HG02973 (cell line): ENCODE results near the gene NRP2.

ENCODE experiments used
- ATAC-seq: cut with Tn5 transposase; IDR thresholded peaks from one replicate; pipeline ENCODE4 v1.9.1; 2021; ENCODE audit warnings: moderate library complexity; ENCODE audit not compliant: unreplicated experiment

NRP2 gene

DNA sequence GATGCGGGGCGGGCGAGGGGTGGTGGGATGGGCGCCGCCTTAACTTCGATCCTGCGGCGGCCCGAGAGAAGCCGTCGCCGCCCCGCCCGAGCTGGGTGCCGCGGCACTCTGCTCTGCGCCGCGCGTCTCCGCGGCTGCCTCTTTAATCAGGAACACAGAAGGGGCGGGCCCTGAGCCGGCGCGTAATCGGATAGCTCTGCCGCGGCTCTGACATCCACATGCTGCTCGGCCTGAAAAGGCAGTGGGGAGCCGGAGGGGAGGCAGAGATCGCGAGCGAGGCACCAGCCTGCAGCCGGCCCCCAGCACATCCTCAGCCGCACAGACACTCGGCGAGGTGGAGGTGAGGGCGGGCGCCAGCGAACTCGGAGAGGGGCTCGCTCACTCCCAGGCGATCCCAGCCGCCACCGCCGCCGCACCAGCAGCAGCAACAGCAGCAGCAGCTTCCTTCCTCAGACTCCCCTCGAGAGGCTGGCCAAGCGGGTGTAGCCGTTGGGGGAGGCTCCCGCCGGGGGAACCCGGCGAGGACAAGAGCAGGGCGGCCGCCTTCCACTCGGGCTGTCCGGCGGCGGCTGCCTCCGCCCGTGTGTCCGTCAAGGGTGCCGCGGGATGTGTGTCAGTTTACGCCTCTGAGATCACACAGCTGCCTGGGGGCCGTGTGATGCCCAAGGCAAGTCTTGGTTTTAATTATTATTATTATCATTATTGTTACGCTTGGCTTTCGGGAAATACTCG is at the start of gene NRP2:
Gene NRP2 (plus strand): TSS at position 263 of the 732 bp plus-strand sequence. CDS start 790 bp downstream, outside the sequence.
- ATAC-seq = peak; percentile 68

- ATAC-seq = no peak
Observed at GRCh38 chr2:205633994-205634393, 48.3 kb upstream of the NRP2 start.

- ATAC-seq = no peak
Observed at GRCh38 chr2:205636549-205637319, 45.6 kb upstream of the NRP2 start.

GRCh38 chr2:205637320-205637602 is 45.0 kb upstream of the NRP2 start:
- ATAC-seq = no peak

DNA sequence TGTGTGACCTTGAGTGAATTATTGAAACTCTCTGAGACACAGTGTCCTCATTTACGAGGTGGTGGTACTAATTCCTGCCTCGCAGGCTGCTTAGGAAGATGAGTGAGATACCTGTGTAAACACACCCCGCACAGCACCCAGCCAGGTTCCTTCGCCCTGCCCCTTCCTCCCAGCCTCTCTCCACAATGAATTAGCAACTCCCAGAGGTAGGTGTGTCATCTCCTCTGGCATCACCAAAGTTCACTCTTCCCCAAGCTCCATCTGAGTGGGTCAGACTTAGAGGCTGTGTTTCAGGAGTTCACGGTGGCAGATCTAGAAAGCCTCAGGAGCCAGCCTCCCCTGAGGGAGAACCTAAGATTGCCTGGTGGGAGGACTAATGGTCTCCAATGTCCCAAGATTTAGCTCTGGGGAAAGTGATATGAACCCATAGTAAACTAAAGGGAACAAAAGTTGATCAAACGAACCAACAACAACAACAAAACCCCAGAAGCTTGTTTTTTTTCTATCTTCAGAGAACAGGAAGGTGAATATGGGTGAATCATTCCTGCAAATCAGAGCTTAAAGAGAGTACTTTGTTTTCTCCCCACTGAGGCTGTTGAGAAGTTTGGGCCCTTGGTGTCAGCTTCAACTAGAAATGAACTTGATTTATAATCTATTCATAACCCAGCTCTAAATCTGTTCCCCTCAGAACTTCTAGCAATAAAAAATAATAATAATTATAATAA is 44.4 kb upstream of the NRP2 start:
- ATAC-seq = no peak

DNA sequence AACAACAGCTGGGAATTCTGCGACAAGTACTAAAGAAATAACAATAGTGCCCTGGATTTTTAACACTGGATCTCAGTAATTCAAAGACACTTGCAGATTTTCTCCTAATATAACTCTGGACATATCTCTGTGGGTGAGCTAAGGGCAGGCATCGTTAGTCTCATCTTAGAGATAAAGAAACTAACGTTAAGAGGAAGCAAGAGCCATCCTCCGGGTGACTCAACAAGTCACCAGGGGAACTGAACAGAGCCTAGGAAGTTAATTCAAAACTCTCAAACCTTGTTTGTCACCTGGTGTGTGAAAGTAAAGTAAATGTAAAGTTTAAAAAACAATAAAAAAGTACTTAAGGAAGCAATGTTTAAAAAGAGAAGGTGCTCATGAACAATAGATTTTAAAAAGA is 41.6 kb upstream of the NRP2 start:
- ATAC-seq = peak; percentile 67

- ATAC-seq = no peak
Observed at GRCh38 chr2:205642599-205643356, 39.5 kb upstream of the NRP2 start.

- no peak for ATAC-seq
Observed at GRCh38 chr2:205643391-205643885, 38.9 kb upstream of the NRP2 start.

GRCh38 chr2:205644018-205644417 is 38.3 kb upstream of the NRP2 start:
- no peak for ATAC-seq

GRCh38 chr2:205646680-205647079 is 35.6 kb upstream of the NRP2 start:
- peak; percentile 99 for ATAC-seq

- ATAC-seq = no peak
Observed at GRCh38 chr2:205650450-205650849, 31.9 kb upstream of the NRP2 start.

DNA sequence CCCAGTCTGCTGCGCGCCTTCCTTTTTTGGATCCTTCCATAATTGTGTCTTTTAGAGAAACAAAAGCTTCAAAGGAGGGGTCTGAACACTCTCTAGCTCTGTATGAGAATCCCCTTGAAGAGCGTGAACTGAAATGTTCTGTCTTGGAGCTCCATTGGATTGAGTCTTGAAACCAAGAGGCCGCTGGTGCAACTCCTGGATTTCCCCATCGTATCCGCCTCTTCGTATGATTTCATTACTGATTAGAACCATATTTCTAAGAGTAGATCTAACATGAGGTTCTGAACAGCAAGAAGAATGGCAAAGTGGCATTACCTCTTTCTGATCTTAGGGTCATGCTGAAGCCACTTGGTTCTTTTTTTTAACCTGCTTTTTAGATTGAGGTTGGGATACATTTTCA is 31.4 kb upstream of the NRP2 start:
- no peak for ATAC-seq

DNA sequence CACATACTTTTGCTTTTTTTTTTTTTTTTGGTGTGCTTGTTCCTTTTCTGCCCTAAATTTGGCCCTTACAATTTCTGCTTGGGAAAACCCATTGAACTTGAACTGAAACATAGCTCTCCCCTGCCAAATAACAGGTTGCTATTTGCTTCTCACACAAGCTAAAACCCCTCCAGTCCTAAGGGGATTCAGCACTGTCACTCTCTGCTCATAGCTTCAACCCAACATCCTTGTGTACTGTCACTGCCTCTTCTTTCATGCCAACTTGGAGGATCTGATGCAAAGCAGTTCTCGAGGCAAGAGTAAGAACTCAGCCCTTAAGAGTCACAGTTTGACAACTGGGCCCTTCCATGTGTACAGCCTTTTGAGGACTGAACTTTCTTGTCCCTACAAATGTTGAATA is 30.6 kb upstream of the NRP2 start:
- no peak for ATAC-seq

DNA sequence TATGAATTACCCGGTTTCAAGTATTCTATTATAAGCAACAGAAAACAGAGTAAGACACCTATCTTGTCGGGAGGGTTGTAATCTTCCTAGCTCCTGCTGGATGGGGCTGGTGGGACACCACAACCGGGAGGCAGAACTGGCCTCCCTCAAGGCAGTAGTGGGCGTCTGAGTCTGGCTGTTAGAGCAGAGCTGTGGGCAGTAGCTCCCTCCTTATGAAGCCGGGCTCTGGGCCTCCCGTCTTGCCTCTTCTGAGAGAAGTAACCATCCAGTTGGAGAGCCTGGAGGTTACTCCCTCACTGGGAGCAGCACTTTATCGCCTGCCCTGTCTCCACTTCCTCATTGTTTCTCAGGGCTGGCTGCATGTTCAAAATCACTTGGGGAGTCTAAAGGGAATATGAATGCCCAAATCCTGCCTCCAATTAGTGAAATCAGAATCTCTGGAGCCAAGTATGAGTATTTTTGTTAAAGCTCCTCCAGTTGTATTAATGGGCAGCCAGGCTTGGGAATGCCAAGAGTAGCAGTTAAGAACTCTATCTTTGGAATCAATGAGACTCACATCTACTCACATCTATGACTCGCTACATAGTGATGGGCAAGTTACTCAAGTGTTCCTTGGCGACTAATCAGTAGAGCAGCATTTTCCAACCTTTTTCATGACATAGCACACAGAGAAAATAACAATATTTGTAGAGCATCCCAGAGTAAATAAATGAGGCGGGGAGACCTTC is 27.3 kb upstream of the NRP2 start:
- ATAC-seq = no peak

DNA sequence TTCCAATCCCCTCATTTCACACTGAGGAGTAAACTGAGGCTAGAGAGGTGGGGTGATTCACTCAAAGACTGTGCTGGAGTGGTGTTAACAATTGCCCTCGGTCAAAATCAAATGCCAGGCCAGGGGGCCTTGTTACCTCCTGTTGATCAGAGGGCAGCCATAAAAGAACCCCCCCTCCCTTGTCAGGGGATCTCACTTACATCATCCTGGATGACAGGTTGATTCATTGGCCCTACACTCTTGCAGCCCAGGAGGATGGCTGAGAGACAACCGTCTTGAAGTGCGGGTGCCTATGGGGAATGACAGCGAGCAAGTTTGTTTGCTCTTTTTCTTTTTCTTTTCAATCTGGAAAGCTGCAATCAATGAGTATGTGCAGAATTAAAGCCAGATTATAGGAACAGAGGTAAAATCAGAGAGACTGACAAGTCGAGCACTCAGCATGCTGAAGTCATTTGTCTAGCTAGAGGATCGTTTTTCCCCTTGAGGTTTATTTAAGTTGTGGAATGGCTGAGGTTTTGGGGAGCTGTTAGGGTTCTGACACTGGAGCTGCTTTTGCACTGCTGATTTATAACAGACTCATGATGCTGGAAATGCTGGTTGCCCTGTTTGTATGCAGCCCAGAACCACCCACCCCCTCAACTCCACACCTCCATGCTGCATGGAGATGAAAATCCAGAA is 26.4 kb upstream of the NRP2 start:
- no peak for ATAC-seq

- no peak for ATAC-seq
Observed at GRCh38 chr2:205656461-205656860, 25.8 kb upstream of the NRP2 start.

DNA sequence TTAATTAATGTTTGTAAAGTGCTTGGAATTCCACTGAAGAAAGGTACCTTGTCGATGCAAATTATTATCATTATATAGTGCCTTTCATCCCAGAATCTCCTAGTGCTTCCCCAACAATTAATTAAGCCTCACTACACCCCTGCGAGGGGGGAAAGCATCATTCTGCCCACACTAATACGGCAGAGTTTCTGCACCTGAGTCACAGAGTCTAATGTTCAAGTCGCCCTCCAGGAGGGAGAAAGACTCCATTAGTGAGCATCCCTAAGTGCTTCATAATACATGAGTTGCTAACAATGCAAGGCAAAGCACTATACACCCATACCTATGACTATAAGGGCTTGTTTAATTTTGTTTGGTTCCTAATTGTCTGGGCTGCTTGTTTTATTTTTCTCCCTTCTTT is 25.4 kb upstream of the NRP2 start:
- ATAC-seq = no peak

GRCh38 chr2:205657579-205657978 is 24.7 kb upstream of the NRP2 start:
- no peak for ATAC-seq

- ATAC-seq = no peak
Observed at GRCh38 chr2:205658068-205658467, 24.2 kb upstream of the NRP2 start.

GRCh38 chr2:205658572-205658971 is 23.7 kb upstream of the NRP2 start:
- ATAC-seq = no peak
